Measurements from ENCODE around the gene HOXB8.

Gene HOXB8

DNA sequence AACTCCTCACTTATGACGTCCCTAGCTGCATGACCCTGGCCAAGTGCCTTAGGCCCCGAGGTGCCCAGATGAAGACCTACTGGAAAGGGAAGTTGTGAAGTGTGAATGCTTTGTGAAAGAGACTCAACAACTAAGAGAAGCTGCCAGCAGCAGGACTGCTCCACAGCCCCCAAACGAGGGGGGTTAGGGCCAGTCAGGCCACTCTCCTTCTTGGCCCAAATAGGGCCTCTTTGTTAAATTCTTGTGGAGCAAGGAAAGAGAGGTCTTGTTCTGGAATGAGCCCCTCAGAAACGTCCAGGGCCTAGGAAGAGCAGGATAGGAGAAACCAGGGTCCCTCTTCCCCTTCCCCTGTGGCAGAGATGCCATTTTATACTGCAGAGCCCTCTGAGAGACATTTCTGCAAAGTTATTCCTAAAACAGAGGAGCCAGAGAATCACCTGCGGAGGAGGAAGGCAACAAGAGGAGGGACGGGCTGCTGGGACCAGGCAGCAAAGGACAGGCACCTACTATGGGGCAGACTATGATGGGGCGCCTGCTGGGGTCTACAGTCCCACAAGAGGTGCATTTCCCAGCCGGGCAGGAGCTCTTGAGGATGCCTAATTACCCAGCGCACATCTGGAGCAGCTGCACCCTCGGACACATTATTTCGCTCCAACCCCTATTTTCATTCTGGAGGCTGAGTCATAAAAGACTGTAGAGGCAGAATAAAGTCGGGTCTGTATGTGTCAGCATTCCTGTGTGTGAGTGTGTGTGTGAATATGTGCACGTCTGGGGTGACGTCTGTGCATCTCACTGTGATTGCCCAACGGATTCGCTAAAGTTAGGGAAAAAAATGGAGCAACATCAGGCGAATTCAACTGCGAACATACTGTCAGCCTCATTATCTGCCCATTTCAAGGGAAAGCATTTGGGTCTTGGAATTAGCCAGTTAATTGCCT, 22.5 kb upstream of the HOXB8 start:
- peak; percentile 88 for DNase-seq

DNA sequence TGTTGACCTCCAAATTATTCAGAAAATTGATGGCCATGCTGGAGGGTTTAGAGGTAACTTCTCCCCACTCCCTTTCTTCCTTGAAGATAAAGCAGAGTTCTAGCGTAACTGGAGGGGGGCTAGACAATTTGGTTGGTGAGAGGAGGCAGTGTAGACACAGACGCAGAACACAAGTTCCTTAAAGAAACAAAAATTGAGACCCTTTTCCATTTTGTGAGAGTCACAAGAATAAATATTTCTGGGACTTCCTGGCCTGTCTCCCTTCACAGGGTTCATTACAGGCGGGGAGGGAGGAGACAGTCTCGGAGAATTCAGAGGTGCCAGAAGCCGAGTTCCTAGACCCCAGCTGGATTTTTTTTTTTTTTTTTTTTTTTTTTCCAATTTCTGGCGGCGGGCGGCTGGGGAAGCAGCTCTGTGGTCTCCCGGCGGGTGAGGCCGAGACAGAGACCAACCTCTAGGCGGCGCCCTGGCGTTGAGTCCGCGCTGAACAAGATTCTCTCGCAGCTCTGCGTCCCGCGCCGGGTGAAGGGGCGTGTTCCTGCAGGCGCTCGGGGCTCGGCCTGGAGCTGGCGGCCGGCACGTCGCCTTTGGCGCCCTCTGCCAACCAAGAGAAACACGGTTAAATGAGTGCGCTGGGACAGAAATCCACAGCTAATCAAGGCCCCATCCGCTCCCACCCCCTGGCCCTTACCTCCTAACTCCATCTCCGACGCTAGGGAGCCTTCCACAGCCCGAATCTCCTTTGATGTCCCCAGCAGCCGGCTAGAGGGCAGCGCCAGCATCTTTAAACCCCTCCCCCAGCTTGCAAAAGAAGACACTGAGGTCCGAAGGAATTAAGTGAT, 21.3 kb upstream of the HOXB8 start:
- DNase-seq, result peak; percentile 61

DNA sequence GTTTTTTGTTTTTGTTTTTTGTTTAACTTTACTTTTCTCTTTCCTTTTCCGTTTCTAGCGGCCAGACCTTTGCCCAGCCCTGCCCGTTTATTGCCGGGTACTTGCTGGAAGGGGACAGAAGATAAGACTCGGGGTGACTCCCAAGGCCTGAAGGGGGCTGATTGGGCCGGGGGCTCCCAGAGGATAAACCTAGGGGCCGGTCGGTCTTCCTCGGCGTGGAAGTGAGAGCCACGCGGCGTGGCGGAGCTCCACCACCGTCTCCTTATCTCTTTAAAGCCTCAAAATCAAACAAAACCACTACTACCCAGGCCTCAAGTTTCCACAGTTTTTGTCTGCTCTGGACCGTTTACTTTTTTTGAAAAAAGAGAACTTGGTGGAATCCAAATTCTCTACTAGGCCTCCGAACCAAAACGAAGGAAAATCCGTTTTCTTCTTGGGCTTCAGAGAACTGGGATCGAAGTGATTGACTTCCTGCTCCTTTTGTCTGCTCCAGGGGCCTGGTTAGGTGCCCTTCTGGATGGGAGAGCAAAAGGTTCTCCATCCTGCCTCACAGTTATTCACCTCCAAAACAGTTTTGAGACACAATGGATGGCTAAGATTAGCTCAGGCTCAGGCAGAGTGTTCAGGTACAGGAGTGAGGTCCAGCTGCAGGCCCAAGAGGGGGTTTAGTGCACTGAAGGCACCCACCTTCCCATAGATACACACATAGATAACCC, 19.6 kb upstream of the HOXB8 start:
- no peak for DNase-seq

- DNase-seq, result no peak
Measured at GRCh38 chr17:48633266-48633677, 18.2 kb upstream of the HOXB8 start.

- no peak for DNase-seq
Measured at GRCh38 chr17:48632579-48633265, 17.6 kb upstream of the HOXB8 start.

DNA sequence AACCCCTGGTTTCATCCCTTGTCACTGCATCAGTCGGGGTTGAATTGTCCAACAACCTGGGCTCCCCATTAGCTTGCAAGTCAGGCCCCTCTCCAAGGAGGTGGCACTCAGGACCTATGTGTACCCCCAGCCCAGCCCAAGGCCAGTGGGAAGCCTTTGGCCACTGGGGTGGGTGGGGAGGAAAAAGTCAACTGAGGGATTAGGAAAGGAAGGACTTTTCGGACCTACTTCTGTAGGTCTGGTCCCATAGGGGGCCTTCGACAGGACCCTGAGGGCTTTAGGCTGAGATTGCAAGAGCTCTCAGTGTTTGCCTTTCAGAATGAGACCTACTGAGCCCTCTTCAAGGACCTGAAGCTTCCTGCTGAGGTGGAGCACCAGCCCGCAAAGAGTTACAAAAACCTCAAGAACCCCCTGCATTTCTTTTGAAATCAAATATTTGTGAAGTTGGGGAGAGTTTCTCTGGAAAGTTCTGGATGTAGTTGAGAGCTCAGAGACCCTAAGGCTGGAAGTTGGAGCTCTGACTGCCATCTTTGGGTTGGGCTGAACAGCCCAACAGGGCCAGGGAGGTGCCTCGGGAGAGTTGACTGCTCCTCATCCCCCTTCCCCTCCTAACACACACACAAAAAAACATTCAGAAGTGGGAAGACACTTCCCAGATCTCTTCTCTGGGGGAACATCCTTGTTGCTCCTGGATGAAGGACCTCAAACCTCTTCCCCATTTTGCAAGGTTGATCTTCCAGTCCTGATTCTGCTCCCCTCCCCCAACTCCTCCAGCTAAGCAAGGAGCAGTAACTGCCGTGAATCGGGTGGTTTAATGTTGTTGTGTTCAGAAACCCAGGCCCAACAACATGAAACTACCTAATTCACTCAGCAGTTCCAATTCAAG, 16.8 kb upstream of the HOXB8 start:
- DNase-seq, result no peak

DNA sequence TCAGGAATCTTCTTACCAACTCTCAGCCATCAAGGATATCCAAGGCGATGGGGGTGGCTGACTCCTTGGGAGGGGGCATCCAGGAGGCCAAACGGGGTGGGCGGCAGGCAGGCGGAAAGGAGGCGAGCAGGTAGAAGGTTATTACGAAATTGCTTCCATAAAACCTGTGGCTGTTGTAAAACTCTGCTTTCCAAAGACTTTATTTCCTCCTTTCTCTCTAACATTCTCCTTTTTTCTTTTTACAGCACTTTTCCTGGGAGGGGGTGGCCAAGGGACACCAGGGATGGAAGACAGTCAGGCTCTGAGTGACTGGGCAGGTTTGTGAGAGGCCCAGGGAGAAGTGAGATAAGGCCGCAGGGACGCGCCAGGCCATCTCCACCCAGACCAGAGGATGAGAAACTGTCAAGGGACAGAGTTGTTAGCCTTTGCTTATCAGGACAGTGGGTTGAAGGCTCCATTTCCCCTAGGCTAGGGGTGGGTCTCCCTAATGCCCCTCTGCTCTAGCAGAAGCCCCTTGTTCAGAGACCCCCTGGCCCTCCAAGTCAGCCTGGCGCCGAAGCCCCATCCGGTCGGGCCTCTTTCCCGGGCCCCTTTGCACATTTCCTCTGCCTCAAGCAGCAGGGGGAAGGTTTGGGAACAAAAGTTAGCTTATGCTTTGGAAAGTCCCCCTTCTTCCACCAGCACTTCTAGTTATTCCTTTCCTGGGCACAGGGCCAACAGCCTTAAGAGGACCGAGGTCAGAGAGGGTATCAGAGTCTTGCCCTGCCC, 16.0 kb upstream of the HOXB8 start:
- no peak for DNase-seq

DNA sequence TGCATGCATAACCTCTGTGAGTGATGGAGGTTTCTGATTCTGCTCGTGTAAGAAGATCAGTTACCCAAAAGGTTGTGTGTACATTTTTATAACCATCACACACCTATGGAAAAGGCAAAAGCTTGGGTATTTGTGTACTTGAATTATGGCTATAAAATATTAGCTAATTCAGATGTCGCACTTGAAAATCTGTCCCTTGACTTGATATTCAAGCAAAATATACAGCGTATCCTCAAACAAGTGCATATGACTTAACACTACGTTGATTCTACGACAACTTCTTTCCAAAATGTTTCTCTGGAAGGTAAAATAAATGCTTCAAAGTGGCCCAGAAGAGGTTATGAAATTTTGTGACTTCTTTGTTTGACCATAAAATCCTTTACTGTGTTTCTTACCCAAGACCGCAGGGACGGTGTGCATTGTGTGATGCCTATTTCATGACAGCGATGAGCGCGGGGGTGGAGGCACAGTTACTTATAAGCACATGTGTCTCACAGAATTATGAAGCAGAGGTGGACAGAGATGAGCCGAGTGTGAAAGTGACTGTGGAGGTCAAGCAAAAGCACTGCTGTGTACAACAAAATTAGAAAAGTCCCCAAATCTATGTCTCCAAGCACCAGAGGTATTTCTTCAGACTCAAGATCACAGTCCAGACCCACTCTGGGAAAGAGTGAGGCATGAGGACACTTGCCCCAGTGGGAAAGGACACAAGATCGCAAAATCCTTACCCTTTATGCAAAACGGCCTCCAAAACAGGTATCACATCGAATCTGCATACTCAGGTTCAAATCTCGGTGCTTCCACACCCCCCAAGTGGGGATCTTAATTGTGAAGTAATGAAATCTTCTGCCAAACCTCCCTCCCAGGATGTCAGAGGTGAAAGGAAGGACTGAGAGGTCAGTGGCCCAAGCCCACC, 15.2 kb upstream of the HOXB8 start:
- no peak for DNase-seq

GRCh38 chr17:48629411-48629759, 14.3 kb upstream of the HOXB8 start:
- no peak for DNase-seq

GRCh38 chr17:48628649-48629410, 13.7 kb upstream of the HOXB8 start:
- no peak for DNase-seq

DNA sequence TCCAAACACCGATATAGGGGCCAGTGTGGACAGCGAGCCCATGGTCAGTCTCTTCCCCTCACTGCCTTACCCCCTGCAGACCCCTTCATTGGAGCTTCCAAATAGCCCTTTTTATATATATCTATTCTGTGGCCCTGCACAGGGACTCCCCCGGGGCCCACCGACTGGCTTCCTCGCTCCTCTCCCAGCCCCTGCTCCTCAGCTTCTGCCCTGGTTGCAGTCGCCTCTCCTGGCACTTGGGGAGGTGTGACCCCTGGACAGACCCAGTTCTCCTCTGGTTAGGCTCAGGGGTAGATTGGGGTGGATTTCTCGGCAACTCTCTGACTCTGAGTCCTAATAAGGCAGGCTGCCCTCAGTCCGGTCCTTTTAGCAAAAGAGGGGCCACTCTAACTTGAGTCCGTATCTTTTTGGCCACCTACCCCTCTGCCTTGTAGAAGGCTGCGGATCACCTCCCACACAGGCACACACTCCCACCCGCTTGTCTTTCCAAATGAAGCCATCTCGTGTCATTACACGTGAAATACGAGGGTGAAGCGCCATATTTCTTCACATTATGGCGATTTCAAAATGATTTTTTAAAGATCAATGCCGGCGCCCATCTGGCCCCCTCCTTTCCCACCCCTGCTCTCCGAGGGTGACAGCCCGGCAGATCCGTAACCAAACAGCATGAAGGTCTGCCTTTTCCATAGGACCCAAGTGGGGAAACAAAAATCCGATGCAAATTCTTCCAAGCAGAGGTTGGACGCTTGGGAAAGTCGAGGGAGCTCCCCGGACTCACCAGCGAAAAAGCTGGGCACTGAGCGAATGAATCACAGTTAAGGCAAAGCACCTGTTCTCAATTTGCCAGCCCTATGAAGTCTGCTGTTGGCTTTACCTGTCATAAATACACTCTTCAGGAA, 12.8 kb upstream of the HOXB8 start:
- no peak for DNase-seq

- no peak for DNase-seq
Measured at GRCh38 chr17:48627118-48627597, 12.1 kb upstream of the HOXB8 start.

- peak; percentile 31 for DNase-seq
Measured at GRCh38 chr17:48626245-48627117, 11.4 kb upstream of the HOXB8 start, which contains the start of gene HOXB9. HOXB9 (minus strand) TSS chr17:48626358; CDS start chr17:48626269, 89 bp downstream.

- DNase-seq, result no peak
Measured at GRCh38 chr17:48625495-48626244, 10.6 kb upstream of the HOXB8 start.
